ENCODE results near the gene CCNE1. TPM values are rescaled to one million over a fixed set of nuclear protein-coding genes. Genes with fewer than 3 reads are reported as not detected.
"Not testable (repeated sequence)": the region's sequence is repeated elsewhere in the genome, so short reads cannot be mapped to it uniquely, and the experiment has no call there.

Gene CCNE1
- total RNA-seq, 2 donors from 2014 or later = 43.5 to 48.6 TPM

- Mint-ChIP-seq H3K9me3 (no peaks in the 10 kb centered on the region), H3K27ac (no peak overlapping the region), H3K36me3 (no peaks in the 10 kb centered on the region)
- DNase-seq (ENCODE audit: low spot score in 2 of 2) (no peak), ATAC-seq (no peak)
Observed at GRCh38 chr19:29783627-29784190, 28.1 kb upstream of the CCNE1 start.

- H3K36me3 Mint-ChIP-seq = no peaks in the 10 kb centered on the region
- H3K27ac Mint-ChIP-seq = no peak overlapping the region
- no peaks in the 10 kb centered on the region for H3K9me3 Mint-ChIP-seq
- DNase-seq (ENCODE audit: low spot score in 2 of 2) (no peak), ATAC-seq (no peak)
Observed at GRCh38 chr19:29784598-29785223, 27.1 kb upstream of the CCNE1 start.

- no peaks in the 10 kb centered on the region for H3K36me3 Mint-ChIP-seq
- H3K9me3 Mint-ChIP-seq = no peaks in the 10 kb centered on the region
- ATAC-seq (no peak), DNase-seq (ENCODE audit: low spot score in 2 of 2) (no peak)
- no peak overlapping the region for H3K27ac Mint-ChIP-seq
Observed at GRCh38 chr19:29785360-29785759, 26.4 kb upstream of the CCNE1 start.

- ATAC-seq = peak in 1 of 2 donors; percentile 69
- no peak overlapping the region for H3K27ac Mint-ChIP-seq
- peak in 1 of 2 donors; percentile 20 for DNase-seq (ENCODE audit: low spot score in 2 of 2)
- H3K36me3 Mint-ChIP-seq = no peaks in the 10 kb centered on the region
- no peaks in the 10 kb centered on the region for H3K9me3 Mint-ChIP-seq
Observed at GRCh38 chr19:29785955-29786589, 25.7 kb upstream of the CCNE1 start.

GRCh38 chr19:29787281-29787680 lies 24.5 kb upstream of the CCNE1 start:
- DNase-seq (ENCODE audit: low spot score in 2 of 2) = no peak
- Mint-ChIP-seq H3K9me3 (no peaks in the 10 kb centered on the region), H3K27ac (no peak overlapping the region), H3K36me3 (no peaks in the 10 kb centered on the region)
- ATAC-seq = no peak

GRCh38 chr19:29789007-29789406 lies 22.8 kb upstream of the CCNE1 start:
- no peak overlapping the region for H3K27ac Mint-ChIP-seq
- H3K9me3 Mint-ChIP-seq = no peaks in the 10 kb centered on the region
- no peaks in the 10 kb centered on the region for H3K36me3 Mint-ChIP-seq
- no peak for ATAC-seq
- DNase-seq (ENCODE audit: low spot score in 2 of 2) = no peak

GRCh38 chr19:29793116-29793727 lies 18.6 kb upstream of the CCNE1 start:
- Mint-ChIP-seq H3K27ac (no peak overlapping the region), H3K9me3 (no peaks in the 10 kb centered on the region), H3K36me3 (no peaks in the 10 kb centered on the region)
- ATAC-seq (peak; percentile 41 to 87), DNase-seq (ENCODE audit: low spot score in 2 of 2) (no peak)

- not testable (repeated sequence) for DNase-seq (ENCODE audit: low spot score in 2 of 2); ATAC-seq; H3K9me3 Mint-ChIP-seq; H3K27ac Mint-ChIP-seq; H3K36me3 Mint-ChIP-seq
Observed at GRCh38 chr19:29794490-29794889, 17.3 kb upstream of the CCNE1 start.

GRCh38 chr19:29795461-29796172 lies 16.2 kb upstream of the CCNE1 start:
- DNase-seq (ENCODE audit: low spot score in 2 of 2) (no peak), ATAC-seq (no peak)
- Mint-ChIP-seq H3K9me3 (no peaks in the 10 kb centered on the region), H3K36me3 (no peaks in the 10 kb centered on the region), H3K27ac (no peak overlapping the region)

GRCh38 chr19:29796173-29796573 lies 15.6 kb upstream of the CCNE1 start:
- Mint-ChIP-seq H3K36me3 (no peaks in the 10 kb centered on the region), H3K9me3 (no peaks in the 10 kb centered on the region), H3K27ac (no peak overlapping the region)
- DNase-seq (ENCODE audit: low spot score in 2 of 2) (no peak), ATAC-seq (no peak)

GRCh38 chr19:29798774-29799497 lies 12.9 kb upstream of the CCNE1 start:
- Mint-ChIP-seq H3K9me3 (no peaks in the 10 kb centered on the region), H3K27ac (no peak overlapping the region), H3K36me3 (no peaks in the 10 kb centered on the region)
- DNase-seq (ENCODE audit: low spot score in 2 of 2) (no peak), ATAC-seq (peak in 1 of 2 donors; percentile 61)

- Mint-ChIP-seq H3K36me3 (no peaks in the 10 kb centered on the region), H3K9me3 (no peaks in the 10 kb centered on the region), H3K27ac (no peak overlapping the region)
- DNase-seq (ENCODE audit: low spot score in 2 of 2) (no peak), ATAC-seq (no peak)
Observed at GRCh38 chr19:29800100-29800825, 11.5 kb upstream of the CCNE1 start.

- not testable (repeated sequence) for DNase-seq (ENCODE audit: low spot score in 2 of 2); ATAC-seq; H3K27ac Mint-ChIP-seq; H3K9me3 Mint-ChIP-seq; H3K36me3 Mint-ChIP-seq
Observed at GRCh38 chr19:29803951-29804350, 7.8 kb upstream of the CCNE1 start.

GRCh38 chr19:29804493-29804892 lies 7.3 kb upstream of the CCNE1 start:
- ATAC-seq (peak; percentile 71 to 96), DNase-seq (ENCODE audit: low spot score in 2 of 2) (peak in 1 of 2 donors; percentile 42)
- H3K36me3 Mint-ChIP-seq = no peaks in the 10 kb centered on the region
- H3K9me3 Mint-ChIP-seq = no peaks in the 10 kb centered on the region
- H3K27ac Mint-ChIP-seq = peak overlapping the region in 1 of 2 donors; percentile 56

- no peaks in the 10 kb centered on the region for H3K9me3 Mint-ChIP-seq
- ATAC-seq (no peak), DNase-seq (ENCODE audit: low spot score in 2 of 2) (no peak)
- no peaks in the 10 kb centered on the region for H3K36me3 Mint-ChIP-seq
- no peak overlapping the region for H3K27ac Mint-ChIP-seq
Observed at GRCh38 chr19:29805031-29805965, 6.5 kb upstream of the CCNE1 start.
